Panc1 (cell line): ENCODE results near the gene IL16.

ENCODE experiments used
- POLR2AphosphoS5 ChIP-seq: IDR thresholded peaks from 2 replicates; pipeline ENCODE4 v1.6.1; 2012; ENCODE audit warnings: mild to moderate bottlenecking, low read depth, low read length, moderate library complexity
- SIN3A ChIP-seq: IDR thresholded peaks from 2 replicates; pipeline ENCODE4 v1.6.1; 2012; ENCODE audit warnings: low read depth, mild to moderate bottlenecking, low read length, moderate library complexity, borderline replicate concordance; ENCODE audit not compliant: insufficient read depth
- TCF7L2 ChIP-seq: IDR thresholded peaks from 2 replicates; pipeline ENCODE4 v1.6.1; 2011; ENCODE audit warnings: mild to moderate bottlenecking, low read depth, low read length, inconsistent platforms
- TF ChIP-seq, protein P1 (sequence below): fragments of 450-650 bp; IDR thresholded peaks from 2 replicates; pipeline ENCODE4 v1.5.1; 2017; ENCODE audit warnings: mild to moderate bottlenecking
- TF ChIP-seq, protein P2 (sequence below), 2 experiments: IDR thresholded peaks; 2 replicates each; pipeline ENCODE4 v1.6.1; 2011 to 2012; ENCODE audit warnings: low read depth in 2 of 2, control low read depth in 1 of 2, low read length in 1 of 2, mild to moderate bottlenecking in 1 of 2, moderate library complexity in 1 of 2; ENCODE audit not compliant: insufficient read depth in 1 of 2

DNA sequence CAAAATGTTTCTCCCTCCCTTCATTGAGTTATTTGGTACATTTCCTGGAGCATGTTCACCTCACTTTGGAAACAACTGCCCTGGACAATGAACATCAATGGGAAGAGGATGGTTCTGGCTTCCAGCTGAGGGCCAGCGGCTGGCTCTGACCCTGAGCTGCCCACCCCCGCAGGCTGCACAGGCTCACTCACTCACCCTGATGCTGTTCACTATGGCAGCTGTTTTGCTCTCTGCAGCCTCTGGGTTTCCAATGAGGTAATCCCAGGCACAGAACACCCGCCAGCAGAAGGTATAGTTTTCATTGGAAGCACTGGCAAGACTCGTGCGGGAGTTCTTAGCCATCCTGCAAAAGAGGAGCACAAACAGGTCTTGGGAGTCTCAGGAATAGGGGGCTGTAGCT is 159.6 kb downstream of the IL16 start:
- TF ChIP-seq POLR2AphosphoS5 (no peak), SIN3A (no peak), TCF7L2 (no peak)
- TF ChIP-seq, protein P1, sequence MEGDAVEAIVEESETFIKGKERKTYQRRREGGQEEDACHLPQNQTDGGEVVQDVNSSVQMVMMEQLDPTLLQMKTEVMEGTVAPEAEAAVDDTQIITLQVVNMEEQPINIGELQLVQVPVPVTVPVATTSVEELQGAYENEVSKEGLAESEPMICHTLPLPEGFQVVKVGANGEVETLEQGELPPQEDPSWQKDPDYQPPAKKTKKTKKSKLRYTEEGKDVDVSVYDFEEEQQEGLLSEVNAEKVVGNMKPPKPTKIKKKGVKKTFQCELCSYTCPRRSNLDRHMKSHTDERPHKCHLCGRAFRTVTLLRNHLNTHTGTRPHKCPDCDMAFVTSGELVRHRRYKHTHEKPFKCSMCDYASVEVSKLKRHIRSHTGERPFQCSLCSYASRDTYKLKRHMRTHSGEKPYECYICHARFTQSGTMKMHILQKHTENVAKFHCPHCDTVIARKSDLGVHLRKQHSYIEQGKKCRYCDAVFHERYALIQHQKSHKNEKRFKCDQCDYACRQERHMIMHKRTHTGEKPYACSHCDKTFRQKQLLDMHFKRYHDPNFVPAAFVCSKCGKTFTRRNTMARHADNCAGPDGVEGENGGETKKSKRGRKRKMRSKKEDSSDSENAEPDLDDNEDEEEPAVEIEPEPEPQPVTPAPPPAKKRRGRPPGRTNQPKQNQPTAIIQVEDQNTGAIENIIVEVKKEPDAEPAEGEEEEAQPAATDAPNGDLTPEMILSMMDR = no peak
- TF ChIP-seq, protein P2, sequence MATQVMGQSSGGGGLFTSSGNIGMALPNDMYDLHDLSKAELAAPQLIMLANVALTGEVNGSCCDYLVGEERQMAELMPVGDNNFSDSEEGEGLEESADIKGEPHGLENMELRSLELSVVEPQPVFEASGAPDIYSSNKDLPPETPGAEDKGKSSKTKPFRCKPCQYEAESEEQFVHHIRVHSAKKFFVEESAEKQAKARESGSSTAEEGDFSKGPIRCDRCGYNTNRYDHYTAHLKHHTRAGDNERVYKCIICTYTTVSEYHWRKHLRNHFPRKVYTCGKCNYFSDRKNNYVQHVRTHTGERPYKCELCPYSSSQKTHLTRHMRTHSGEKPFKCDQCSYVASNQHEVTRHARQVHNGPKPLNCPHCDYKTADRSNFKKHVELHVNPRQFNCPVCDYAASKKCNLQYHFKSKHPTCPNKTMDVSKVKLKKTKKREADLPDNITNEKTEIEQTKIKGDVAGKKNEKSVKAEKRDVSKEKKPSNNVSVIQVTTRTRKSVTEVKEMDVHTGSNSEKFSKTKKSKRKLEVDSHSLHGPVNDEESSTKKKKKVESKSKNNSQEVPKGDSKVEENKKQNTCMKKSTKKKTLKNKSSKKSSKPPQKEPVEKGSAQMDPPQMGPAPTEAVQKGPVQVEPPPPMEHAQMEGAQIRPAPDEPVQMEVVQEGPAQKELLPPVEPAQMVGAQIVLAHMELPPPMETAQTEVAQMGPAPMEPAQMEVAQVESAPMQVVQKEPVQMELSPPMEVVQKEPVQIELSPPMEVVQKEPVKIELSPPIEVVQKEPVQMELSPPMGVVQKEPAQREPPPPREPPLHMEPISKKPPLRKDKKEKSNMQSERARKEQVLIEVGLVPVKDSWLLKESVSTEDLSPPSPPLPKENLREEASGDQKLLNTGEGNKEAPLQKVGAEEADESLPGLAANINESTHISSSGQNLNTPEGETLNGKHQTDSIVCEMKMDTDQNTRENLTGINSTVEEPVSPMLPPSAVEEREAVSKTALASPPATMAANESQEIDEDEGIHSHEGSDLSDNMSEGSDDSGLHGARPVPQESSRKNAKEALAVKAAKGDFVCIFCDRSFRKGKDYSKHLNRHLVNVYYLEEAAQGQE (IDR thresholded peaks at IDR 0.05; ENCODE audit: insufficient read depth in 1 of 2, low read depth in 2 of 2, low read length in 1 of 2) = no peak
